HG03025 (cell line): ENCODE data around the gene NR4A3.
A peak's percentile ranks its signal among the peaks of the same experiment; 100 is the strongest.
"Not testable (repeated sequence)": the region's sequence is repeated elsewhere in the genome, so short reads cannot be mapped to it uniquely, and the experiment has no call there.

Experiments used
- ATAC-seq: cut with Tn5 transposase; IDR thresholded peaks from one replicate; pipeline ENCODE4 v1.9.1; 2021; ENCODE audit warnings: mild to moderate bottlenecking, moderate library complexity; ENCODE audit not compliant: unreplicated experiment, low FRiP score

The NR4A3 gene

DNA sequence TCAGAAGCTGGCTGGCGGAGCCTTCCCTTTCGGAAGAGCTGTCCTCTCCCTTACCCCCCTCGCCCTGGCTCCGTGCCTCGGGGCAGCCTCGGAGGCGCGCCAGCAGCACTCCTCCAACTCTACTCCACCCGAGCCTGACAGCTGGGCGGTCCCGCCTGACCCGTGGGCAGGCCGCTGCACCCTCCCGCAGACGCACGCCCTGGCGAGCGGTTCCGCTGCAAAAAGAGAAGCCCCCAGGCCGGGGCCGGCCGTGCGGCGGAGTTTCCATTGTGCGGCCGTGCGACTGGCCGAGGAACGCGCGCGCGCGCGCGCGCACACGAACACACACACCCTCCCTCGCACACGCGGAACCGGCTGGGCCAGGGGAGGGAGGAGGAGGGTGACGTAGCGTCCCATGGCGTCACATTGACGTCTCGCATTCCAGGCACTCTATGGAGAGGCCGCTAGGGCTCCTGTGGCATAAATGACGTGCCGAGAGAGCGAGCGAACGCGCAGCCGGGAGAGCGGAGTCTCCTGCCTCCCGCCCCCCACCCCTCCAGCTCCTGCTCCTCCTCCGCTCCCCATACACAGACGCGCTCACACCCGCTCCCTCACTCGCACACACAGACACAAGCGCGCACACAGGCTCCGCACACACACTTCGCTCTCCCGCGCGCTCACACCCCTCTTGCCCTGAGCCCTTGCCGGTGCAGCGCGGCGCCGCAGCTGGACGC lies at the start of gene NR4A3:
NR4A3 (plus strand) TSS at position 490 of the 713 bp plus-strand sequence. CDS start 6,158 bp downstream, outside the sequence.
- peak; percentile 19 for ATAC-seq

DNA sequence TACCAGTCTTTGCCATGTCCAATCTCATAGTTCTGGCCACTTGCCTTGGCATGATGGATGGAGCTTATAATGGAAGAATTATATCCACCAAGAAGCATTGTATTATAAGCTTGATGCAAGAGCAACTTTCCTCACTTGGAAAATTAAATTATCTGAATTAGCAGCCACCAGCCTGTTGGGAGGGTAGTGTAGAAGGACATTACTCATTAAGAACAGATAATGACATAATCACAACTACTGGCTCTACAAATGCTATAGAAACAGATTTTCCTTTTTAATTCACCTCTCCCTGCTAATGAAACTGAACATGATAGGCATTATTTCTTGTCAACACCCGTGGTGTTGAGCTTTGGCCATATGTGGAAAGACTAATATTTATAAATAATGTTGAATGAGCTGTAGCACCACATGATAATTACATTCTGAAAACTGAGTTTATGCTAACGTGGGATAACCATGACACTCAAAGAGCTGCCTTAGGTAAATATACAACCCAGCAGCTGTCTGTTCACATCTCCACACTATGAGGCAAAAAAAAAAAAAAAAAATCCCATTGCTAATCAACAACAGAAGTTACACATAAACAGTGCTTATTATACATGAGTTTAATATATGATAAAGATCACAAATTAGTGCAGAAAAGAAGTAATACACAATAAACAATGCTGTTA lies 48.1 kb upstream of the NR4A3 start:
- no peak for ATAC-seq

DNA sequence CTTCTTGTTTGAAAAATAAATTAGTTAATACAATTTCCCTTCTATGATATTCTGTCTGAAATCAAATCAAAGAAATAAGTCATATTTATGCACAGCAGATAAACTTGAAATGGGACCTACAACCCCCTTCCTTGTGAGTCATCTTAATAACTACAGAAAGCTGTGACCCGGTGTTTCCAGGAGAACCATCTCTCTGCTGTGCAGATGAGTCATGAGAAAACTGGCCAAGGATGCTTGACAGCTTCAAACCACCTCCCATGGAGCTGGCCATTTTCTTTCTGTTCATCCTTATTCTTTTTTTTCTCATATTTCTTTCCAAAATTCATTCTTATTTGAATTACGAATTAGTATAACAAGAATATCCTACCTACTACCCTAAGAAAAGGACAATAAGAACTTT lies 43.4 kb upstream of the NR4A3 start:
- no peak for ATAC-seq

DNA sequence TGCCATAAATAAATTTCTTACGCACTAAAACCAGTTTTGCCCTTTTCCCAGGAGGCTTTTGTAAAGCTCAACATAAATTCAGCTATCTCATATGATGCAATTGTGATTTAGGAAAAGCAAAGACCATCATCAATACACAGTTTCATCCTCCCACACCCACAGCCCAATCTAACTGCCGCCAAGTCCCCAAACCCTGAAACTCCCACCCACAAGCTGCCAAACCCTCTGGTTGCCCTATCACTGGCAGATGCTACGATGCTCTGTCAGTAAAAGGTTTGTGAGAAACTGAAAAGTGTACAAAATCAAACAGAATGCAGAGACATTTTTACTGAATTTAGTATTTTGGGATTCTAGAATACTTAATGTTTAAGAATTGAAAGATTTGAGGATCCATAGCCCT lies 42.8 kb upstream of the NR4A3 start:
- ATAC-seq: no peak

DNA sequence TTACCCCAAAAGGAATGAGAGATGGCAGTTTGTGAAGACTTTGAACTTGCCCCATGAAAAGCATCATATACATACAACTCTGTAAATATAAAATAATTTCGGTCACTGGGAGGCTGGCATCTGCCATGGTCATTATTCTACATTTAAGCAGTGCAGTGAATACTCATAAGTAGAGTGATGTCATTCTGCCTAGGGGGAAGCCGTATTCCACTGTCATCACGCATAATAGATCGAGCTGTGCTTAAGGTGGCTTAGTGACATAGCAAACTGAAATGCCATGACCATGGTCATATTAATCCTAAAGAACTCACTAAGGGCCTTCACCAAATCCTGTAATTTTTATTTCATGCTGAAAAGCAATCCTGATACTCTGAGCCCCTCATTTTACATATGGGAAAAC lies 42.4 kb upstream of the NR4A3 start:
- no peak for ATAC-seq

- ATAC-seq: not testable (repeated sequence)
Measured at GRCh38 chr9:99782349-99782748, 39.3 kb upstream of the NR4A3 start.

- no peak for ATAC-seq
Measured at GRCh38 chr9:99782962-99783718, 38.5 kb upstream of the NR4A3 start.

- ATAC-seq: no peak
Measured at GRCh38 chr9:99783799-99784198, 37.9 kb upstream of the NR4A3 start.

DNA sequence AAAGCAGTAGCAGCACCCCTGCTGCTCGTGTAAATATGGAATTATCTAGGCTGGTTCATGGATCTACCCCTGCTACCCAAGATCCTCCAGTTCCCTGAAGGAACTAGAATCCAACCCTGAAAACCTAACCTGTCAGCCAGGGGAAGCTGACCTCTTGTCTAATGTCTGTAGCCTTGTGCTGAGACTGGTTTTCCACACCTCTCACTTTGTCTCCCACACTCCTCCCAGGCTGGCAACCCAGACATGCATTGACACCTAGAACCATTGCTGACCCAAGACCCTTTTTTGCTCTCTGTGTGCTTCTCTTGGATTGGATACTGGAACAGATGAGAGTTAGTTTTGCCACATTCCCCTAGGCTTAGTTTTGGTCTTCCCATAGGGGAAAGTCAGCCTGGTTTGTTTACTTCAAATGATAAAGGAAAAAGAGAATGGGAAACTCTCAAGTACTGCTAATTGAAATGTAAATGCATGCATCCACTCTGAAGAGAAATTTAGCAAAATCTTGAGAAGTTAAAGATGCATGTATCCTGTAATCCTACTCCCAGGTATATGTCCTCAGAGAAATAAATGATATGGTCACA lies 36.6 kb upstream of the NR4A3 start:
- no peak for ATAC-seq

GRCh38 chr9:99787556-99787955 lies 34.1 kb upstream of the NR4A3 start:
- no peak for ATAC-seq

GRCh38 chr9:99793528-99793927 lies 28.2 kb upstream of the NR4A3 start:
- ATAC-seq: no peak

GRCh38 chr9:99796231-99796630 lies 25.5 kb upstream of the NR4A3 start:
- ATAC-seq: no peak

DNA sequence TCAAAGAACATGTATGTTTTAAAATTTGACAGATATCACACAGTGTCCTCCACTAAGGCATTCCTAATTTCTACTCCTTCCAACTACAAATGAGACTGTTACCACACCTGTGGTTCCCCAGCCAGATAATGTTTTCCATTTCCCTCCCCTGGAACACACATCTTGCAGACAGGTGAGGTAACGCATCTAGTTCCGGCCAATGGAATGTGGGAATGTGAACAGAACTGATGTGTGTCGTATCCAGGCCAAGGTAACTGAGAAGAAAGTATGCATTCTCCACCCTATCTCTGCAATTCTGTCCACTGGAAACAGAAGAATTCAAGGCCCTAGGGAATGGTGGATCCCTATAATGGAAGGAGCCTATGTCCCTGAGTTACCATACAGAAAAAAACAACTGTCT lies 19.9 kb upstream of the NR4A3 start:
- ATAC-seq: no peak

DNA sequence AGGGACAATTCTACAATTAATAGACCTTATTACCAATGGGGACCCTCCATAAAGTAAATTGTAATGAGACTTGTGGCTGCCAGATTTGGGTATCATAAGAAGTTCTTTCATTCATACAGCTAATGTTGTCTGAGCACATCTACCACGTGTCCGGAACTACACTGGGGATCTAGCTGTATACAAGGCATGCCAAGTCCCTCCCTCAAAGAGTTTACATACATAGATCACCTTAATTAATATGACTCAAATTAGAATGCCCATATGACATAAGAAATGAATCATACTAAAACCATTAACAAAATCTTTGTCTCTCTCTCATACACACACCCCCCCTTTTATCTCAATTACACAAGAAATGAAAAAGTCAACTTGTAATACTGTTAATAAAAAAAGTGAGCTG lies 18.0 kb upstream of the NR4A3 start:
- no peak for ATAC-seq

GRCh38 chr9:99807276-99807852 lies 14.3 kb upstream of the NR4A3 start:
- no peak for ATAC-seq

DNA sequence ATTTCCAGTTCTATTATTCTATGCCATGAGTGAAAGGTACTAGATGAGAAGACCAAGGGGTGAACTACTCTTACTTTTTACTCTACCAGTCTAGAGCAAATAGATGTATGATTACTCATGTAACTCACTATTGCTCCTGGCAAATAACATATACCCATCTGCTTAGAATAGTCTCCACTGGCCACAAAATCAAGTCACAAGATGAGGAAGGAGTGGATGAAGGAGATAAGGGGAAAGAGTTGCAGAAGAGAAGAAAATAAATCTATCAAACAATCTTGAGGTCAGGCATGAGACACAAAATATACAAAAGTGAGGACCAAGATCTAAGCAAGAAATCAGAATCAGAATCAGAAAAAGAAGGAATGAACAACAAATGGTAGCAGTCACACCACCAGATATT lies 13.7 kb upstream of the NR4A3 start:
- no peak for ATAC-seq

GRCh38 chr9:99808454-99808853 lies 13.2 kb upstream of the NR4A3 start:
- no peak for ATAC-seq

GRCh38 chr9:99809586-99810319 lies 11.9 kb upstream of the NR4A3 start:
- ATAC-seq: no peak

GRCh38 chr9:99811172-99811571 lies 10.5 kb upstream of the NR4A3 start:
- no peak for ATAC-seq
